ENCODE measurements around the gene SCAMP4. TPM values are rescaled to one million over a fixed set of nuclear protein-coding genes. Genes with fewer than 3 reads are reported as not detected.

Gene SCAMP4
- total and polyA plus RNA-seq, 2 donors (not counting 1 experiment from before 2014, with no cell fraction given): 16.9 to 29.7 TPM

DNA sequence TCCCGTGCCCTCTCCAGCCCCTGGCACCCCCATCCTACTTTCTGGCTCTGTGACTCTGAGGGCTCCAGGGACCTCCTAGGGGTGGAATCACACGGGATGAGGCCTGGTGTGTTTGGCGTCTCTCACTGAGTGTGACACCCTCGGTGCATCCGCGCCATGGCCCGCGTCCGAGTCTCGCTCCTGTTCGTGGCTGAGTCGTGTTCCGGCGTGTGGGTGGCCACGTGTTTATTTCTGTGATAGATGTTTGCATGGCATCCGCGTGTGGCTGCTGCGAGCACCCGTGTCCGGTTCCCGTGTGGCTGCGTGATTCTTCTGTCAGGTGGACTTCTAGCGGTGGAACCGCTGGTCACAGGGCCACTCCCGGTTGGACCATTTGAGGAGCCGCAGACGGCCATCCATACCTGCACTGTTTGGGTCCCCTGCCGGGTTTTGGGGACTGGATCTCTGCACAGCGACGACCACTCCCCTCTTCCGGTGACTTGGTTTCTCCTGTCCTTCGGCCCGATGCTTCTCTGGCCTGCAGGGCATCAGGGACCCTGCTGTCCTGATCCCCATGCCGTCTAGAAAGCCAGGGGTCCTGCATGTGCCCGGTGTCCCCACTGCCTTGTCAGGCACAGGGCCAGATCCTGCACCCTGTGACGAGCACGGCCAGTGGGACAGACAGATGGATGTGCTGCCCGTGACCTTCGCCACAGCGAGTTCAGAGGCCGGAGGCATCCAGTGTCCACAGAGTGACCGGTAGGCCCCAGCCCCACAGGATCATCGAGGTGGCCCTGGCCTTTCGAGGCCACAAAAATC, 44.3 kb downstream of the SCAMP4 start:
- Histone ChIP-seq H3K4me1 (ENCODE audit: control insufficient read depth, extremely low read depth, insufficient read depth, low read length) (no peaks in the 10 kb centered on the region), H4K20me1 (ENCODE audit: control insufficient read depth, extremely low read depth, insufficient read depth, low read length) (peaks cover 2% of the 10 kb centered on the region), H3K79me2 (ENCODE audit: control insufficient read depth, insufficient read depth, low read length) (peaks cover 68% of the 10 kb centered on the region), H3K4me3 (replicated peaks in 1 of 4; ENCODE audit: control extremely low read depth in 1 of 4, insufficient read depth in 1 of 4, low read depth in 3 of 4, low read length in 4 of 4) (no peak overlapping the region), H3K9me3 (ENCODE audit: control insufficient read depth, insufficient read depth, low read depth, low read length) (no peaks in the 10 kb centered on the region), H3K27ac (ENCODE audit: insufficient read depth, low read length) (no peak overlapping the region), H3K36me3 (ENCODE audit: control insufficient read depth, insufficient read depth, low read length) (peaks cover 6% of the 10 kb centered on the region), H3K27me3 (ENCODE audit: control insufficient read depth, insufficient read depth, low read length) (no peaks in the 10 kb centered on the region), H3K9ac (ENCODE audit: insufficient read depth, low read length) (no peak overlapping the region), H3K4me2 (ENCODE audit: extremely low read depth, insufficient read depth, low read length) (no peak overlapping the region), H2AFZ (ENCODE audit: low read length) (no peak overlapping the region)
- no peak for DNase-seq (ENCODE audit: low read depth in 2 of 2)
- TF ChIP-seq, protein P1, sequence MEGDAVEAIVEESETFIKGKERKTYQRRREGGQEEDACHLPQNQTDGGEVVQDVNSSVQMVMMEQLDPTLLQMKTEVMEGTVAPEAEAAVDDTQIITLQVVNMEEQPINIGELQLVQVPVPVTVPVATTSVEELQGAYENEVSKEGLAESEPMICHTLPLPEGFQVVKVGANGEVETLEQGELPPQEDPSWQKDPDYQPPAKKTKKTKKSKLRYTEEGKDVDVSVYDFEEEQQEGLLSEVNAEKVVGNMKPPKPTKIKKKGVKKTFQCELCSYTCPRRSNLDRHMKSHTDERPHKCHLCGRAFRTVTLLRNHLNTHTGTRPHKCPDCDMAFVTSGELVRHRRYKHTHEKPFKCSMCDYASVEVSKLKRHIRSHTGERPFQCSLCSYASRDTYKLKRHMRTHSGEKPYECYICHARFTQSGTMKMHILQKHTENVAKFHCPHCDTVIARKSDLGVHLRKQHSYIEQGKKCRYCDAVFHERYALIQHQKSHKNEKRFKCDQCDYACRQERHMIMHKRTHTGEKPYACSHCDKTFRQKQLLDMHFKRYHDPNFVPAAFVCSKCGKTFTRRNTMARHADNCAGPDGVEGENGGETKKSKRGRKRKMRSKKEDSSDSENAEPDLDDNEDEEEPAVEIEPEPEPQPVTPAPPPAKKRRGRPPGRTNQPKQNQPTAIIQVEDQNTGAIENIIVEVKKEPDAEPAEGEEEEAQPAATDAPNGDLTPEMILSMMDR (conservative IDR thresholded peaks at IDR 0.05 in 1 of 2, IDR thresholded peaks at IDR 0.05 in 1 of 2; ENCODE audit: low read depth in 1 of 2, low read length in 2 of 2): no peak
- no peak for TF ChIP-seq EZH2 (IDR thresholded peaks at IDR 0.05; ENCODE audit: low read length, missing control alignments)

DNA sequence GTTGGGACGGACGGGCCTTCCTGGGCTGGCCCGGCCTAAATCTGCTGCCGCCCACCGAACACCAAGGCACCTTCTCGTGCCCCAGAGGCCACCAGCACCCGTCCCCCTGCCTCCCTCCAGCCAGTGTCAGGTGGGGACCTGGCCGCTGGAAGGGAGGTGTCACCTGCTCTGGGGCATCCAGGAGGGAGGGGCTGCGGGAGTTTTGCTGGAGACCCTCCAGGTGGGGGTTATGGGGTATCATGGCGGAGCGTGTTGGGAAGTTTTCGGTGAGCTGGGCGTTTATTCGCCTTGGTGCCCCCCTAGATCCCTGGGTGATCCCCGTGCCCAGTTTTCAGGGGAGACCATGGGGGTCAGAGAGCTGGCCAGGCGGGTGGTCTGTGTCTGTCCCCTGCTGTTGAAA, 45.4 kb downstream of the SCAMP4 start:
- TF ChIP-seq, protein P1 (conservative IDR thresholded peaks at IDR 0.05 in 1 of 2, IDR thresholded peaks at IDR 0.05 in 1 of 2; ENCODE audit: low read depth in 1 of 2, low read length in 2 of 2): no peak
- no peak for TF ChIP-seq EZH2 (IDR thresholded peaks at IDR 0.05; ENCODE audit: low read length, missing control alignments)
- Histone ChIP-seq H3K9ac (ENCODE audit: insufficient read depth, low read length) (no peak overlapping the region), H3K4me1 (ENCODE audit: control insufficient read depth, extremely low read depth, insufficient read depth, low read length) (no peaks in the 10 kb centered on the region), H3K4me3 (replicated peaks in 1 of 4; ENCODE audit: control extremely low read depth in 1 of 4, insufficient read depth in 1 of 4, low read depth in 3 of 4, low read length in 4 of 4) (no peak overlapping the region), H3K36me3 (ENCODE audit: control insufficient read depth, insufficient read depth, low read length) (peaks cover 6% of the 10 kb centered on the region), H4K20me1 (ENCODE audit: control insufficient read depth, extremely low read depth, insufficient read depth, low read length) (peaks cover 2% of the 10 kb centered on the region), H3K9me3 (ENCODE audit: control insufficient read depth, insufficient read depth, low read depth, low read length) (no peaks in the 10 kb centered on the region), H3K27me3 (ENCODE audit: control insufficient read depth, insufficient read depth, low read length) (no peaks in the 10 kb centered on the region), H3K4me2 (ENCODE audit: extremely low read depth, insufficient read depth, low read length) (no peak overlapping the region), H3K27ac (ENCODE audit: insufficient read depth, low read length) (no peak overlapping the region), H2AFZ (ENCODE audit: low read length) (no peak overlapping the region), H3K79me2 (ENCODE audit: control insufficient read depth, insufficient read depth, low read length) (peaks cover 62% of the 10 kb centered on the region)
- no peak for DNase-seq (ENCODE audit: low read depth in 2 of 2)

DNA sequence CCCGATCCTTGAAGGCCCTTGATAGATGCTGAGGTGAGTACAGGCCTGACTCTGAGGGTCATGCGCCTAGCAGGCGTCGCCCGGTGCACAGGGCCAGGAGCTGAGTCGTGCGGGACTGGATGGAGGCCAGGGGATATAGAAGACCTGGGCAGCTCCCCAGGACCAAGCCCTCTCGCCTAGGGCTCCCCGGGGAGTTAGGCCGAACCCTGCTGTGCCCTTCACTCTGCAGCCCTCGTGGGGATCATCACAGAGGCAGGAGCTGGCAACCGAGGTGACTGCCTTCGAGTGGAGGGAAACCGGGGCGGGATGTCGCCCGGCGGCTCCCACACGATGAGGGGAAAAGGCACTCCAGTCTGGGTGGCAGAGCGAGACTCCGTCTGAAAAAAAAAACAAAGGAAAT, 47.4 kb downstream of the SCAMP4 start:
- peaks cover 6% of the 10 kb centered on the region for H3K36me3 ChIP-seq (ENCODE audit: control insufficient read depth, insufficient read depth, low read length)
- H3K27me3 ChIP-seq (ENCODE audit: control insufficient read depth, insufficient read depth, low read length): no peaks in the 10 kb centered on the region
- no peak overlapping the region for H3K9ac ChIP-seq (ENCODE audit: insufficient read depth, low read length)
- H3K4me2 ChIP-seq (ENCODE audit: extremely low read depth, insufficient read depth, low read length): no peak overlapping the region
- no peak overlapping the region for H3K4me3 ChIP-seq (replicated peaks in 1 of 4; ENCODE audit: control extremely low read depth in 1 of 4, insufficient read depth in 1 of 4, low read depth in 3 of 4, low read length in 4 of 4)
- no peaks in the 10 kb centered on the region for H3K9me3 ChIP-seq (ENCODE audit: control insufficient read depth, insufficient read depth, low read depth, low read length)
- H2AFZ ChIP-seq (ENCODE audit: low read length): no peak overlapping the region
- peaks cover 57% of the 10 kb centered on the region for H3K79me2 ChIP-seq (ENCODE audit: control insufficient read depth, insufficient read depth, low read length)
- peaks cover 2% of the 10 kb centered on the region for H4K20me1 ChIP-seq (ENCODE audit: control insufficient read depth, extremely low read depth, insufficient read depth, low read length)
- peak in 1 of 2 donors; percentile 28 for DNase-seq (ENCODE audit: low read depth in 2 of 2)
- H3K4me1 ChIP-seq (ENCODE audit: control insufficient read depth, extremely low read depth, insufficient read depth, low read length): no peaks in the 10 kb centered on the region
- H3K27ac ChIP-seq (ENCODE audit: insufficient read depth, low read length): no peak overlapping the region
- TF ChIP-seq EZH2 (IDR thresholded peaks at IDR 0.05; ENCODE audit: low read length, missing control alignments): no peak
- TF ChIP-seq, protein P1 (conservative IDR thresholded peaks at IDR 0.05 in 1 of 2, IDR thresholded peaks at IDR 0.05 in 1 of 2; ENCODE audit: low read depth in 1 of 2, low read length in 2 of 2): no peak

All from fibroblast of lung (primary cell).